PC-3 (cell line): ENCODE results near the gene DNAH2. TPM values are rescaled to one million over a fixed set of nuclear protein-coding genes. Genes with fewer than 3 reads are reported as not detected.
A peak's percentile ranks its signal among the peaks of the same experiment; 100 is the strongest.

Source experiments
- ATAC-seq: fragments of 200-7000 bp; cut with Tn5 transposase; 2 replicates; pipeline ENCODE4 v1.9.1; 2020; ENCODE audit warnings: mild to moderate bottlenecking, moderate library complexity
- BruUV-seq: library from RNA; stranded (reverse); fragments of 400-500 nt; replicated peaks from 2 replicates; lab custom pipeline; 2021; lab: Mats Ljungman, UMichigan
- CTCF ChIA-PET: fragments of 300-600 bp; sonication (Branson Sonifier 250); formaldehyde crosslinking; loops from one replicate; lab custom pipeline; 2022; ENCODE audit warnings: antibody characterized with exemption; lab: Charles Lee
- POLR2A ChIA-PET: fragments of 300-600 bp; sonication (Branson Sonifier 250); formaldehyde crosslinking; loops from one replicate; lab custom pipeline; 2022; ENCODE audit warnings: antibody characterized with exemption; ENCODE audit not compliant: unreplicated experiment; lab: Charles Lee
- DNase-seq: peaks from one replicate; pipeline ENCODE4 v3.0.0-alpha.2; 2015
- H2AFZ ChIP-seq: fragments of 300-600 bp; sonication (generic); 2 replicates; pipeline ENCODE4 v1.6.0; 2016; ENCODE audit warnings: antibody characterized with exemption, low read length
- H3F3A ChIP-seq: fragments of 300-600 bp; sonication (generic); one replicate; pipeline ENCODE4 v1.6.0; 2017; ENCODE audit warnings: antibody characterized with exemption, low read length, control low read depth, mild to moderate bottlenecking; ENCODE audit not compliant: unreplicated experiment
- H3K27ac ChIP-seq: fragments of 300-600 bp; sonication (generic); 2 replicates; pipeline ENCODE4 v1.5.1; 2016; ENCODE audit warnings: mild to moderate bottlenecking, low read length
- H3K27me3 ChIP-seq: fragments of 300-600 bp; sonication (generic); 2 replicates; pipeline ENCODE4 v1.6.1; 2016; ENCODE audit warnings: low read length, mixed read lengths
- H3K36me3 ChIP-seq: fragments of 300-600 bp; sonication (generic); 2 replicates; pipeline ENCODE4 v1.6.1; 2016; ENCODE audit warnings: low read depth, mixed run types, low read length, mixed read lengths
- H3K4me1 ChIP-seq: fragments of 300-600 bp; sonication (generic); 2 replicates; pipeline ENCODE4 v1.5.1; 2016; ENCODE audit warnings: low read length; ENCODE audit not compliant: insufficient read depth
- H3K4me2 ChIP-seq: fragments of 300-600 bp; sonication (generic); 2 replicates; pipeline ENCODE4 v1.6.0; 2016; ENCODE audit warnings: low read length
- H3K4me3 ChIP-seq: fragments of 300-600 bp; sonication (generic); 2 replicates; pipeline ENCODE4 v1.5.1; 2016; ENCODE audit warnings: mild to moderate bottlenecking, low read length, mixed read lengths
- H3K79me2 ChIP-seq: fragments of 300-600 bp; sonication (generic); 2 replicates; pipeline ENCODE4 v1.6.1; 2017; ENCODE audit warnings: low read length, mixed read lengths
- H3K9ac ChIP-seq: fragments of 300-600 bp; sonication (generic); 2 replicates; pipeline ENCODE4 v1.6.0; 2016; ENCODE audit warnings: mild to moderate bottlenecking, low read length
- H3K9me2 ChIP-seq: fragments of 300-600 bp; sonication (generic); replicated peaks from 2 replicates; pipeline ENCODE4 v1.6.1; 2016; ENCODE audit warnings: mixed run types, low read length, mixed read lengths
- H3K9me3 ChIP-seq: fragments of 300-600 bp; sonication (generic); 2 replicates; pipeline ENCODE4 v1.6.1; 2016; ENCODE audit warnings: low read length, mixed read lengths
- H4K20me1 ChIP-seq: fragments of 300-600 bp; sonication (generic); 2 replicates; pipeline ENCODE4 v1.6.1; 2016; ENCODE audit warnings: low read length, mixed read lengths
- EZH2 ChIP-seq: fragments of 300-600 bp; sonication (generic); IDR thresholded peaks from one replicate; pipeline ENCODE4 v1.6.1; 2017; ENCODE audit warnings: antibody characterized with exemption, mild to moderate bottlenecking, low read length; ENCODE audit not compliant: unreplicated experiment
- EZH2phosphoT487 ChIP-seq: fragments of 300-600 bp; sonication (generic); IDR thresholded peaks from 2 replicates; pipeline ENCODE4 v1.6.1; 2018; ENCODE audit warnings: mild to moderate bottlenecking, antibody characterized with exemption, low read length, borderline replicate concordance
- intact Hi-C: fragments of 100-400 bp; cut with micrococcal nuclease; formaldehyde crosslinking; loops from 2 replicates; pipeline ENCODE4 v1.9.0; 2023
- total RNA-seq: library from RNA; depleted of rRNA; stranded (reverse); fragments of >200 nt; gene quantifications from 2 replicates; pipeline ENCODE4 v1.2.3, GENCODE V29; 2014
- TF ChIP-seq, protein P1 (sequence below): fragments of 300-600 bp; sonication (generic); conservative IDR thresholded peaks from 2 replicates; pipeline ENCODE4 v1.5.1; 2017; ENCODE audit warnings: antibody characterized with exemption, low read depth, mild to moderate bottlenecking, low read length

Gene DNAH2
- total RNA-seq, 1 experiment from 2014 or later: 0.62 TPM

DNA sequence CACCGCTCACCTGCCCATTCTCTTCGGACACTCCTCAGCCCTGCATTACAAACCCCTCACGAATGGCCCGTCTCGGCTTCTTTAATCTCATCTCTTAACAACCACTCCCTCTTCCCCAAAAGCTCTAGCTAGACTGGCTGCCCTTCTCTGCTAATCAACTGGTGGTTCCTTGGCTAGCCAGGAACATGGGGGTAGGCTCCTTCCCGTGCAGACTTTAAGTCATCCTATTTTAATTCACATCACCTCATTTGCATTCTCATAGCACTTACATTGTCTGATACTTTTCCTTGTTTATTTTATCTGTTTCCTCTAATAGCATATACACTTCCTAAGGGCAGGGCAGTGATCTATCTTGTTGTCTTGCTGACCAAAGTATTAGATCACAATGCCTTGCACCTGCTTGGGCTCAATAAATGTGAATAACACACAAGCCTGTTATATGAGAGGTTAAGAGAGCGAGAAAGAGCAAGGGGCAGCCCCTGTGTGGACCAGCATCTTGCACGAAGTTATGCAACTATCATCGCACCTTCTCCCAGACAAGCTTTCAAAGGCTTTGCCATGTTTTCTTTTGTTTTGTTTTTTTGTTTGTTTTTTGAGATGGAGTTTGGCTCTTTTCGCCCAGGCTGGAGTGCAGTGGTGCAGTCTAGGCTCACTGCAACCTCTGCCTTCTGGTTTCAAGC is 40.0 kb upstream of the DNAH2 start:
- TF ChIP-seq EZH2phosphoT487: no peak
- TF ChIP-seq, protein P1, sequence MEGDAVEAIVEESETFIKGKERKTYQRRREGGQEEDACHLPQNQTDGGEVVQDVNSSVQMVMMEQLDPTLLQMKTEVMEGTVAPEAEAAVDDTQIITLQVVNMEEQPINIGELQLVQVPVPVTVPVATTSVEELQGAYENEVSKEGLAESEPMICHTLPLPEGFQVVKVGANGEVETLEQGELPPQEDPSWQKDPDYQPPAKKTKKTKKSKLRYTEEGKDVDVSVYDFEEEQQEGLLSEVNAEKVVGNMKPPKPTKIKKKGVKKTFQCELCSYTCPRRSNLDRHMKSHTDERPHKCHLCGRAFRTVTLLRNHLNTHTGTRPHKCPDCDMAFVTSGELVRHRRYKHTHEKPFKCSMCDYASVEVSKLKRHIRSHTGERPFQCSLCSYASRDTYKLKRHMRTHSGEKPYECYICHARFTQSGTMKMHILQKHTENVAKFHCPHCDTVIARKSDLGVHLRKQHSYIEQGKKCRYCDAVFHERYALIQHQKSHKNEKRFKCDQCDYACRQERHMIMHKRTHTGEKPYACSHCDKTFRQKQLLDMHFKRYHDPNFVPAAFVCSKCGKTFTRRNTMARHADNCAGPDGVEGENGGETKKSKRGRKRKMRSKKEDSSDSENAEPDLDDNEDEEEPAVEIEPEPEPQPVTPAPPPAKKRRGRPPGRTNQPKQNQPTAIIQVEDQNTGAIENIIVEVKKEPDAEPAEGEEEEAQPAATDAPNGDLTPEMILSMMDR: no peak
- TF ChIP-seq EZH2: no peak
- Histone ChIP-seq H3K36me3 (peaks cover 12% of the 10 kb centered on the region), H3K4me1 (no peaks in the 10 kb centered on the region), H3K27me3 (no peaks in the 10 kb centered on the region), H3K9me2 (no peaks in the 10 kb centered on the region), H3K4me3 (no peak overlapping the region), H3F3A (no peaks in the 10 kb centered on the region), H3K9me3 (no peaks in the 10 kb centered on the region), H3K27ac (no peak overlapping the region), H3K4me2 (no peak overlapping the region), H4K20me1 (no peaks in the 10 kb centered on the region), H3K9ac (no peak overlapping the region), H2AFZ (no peak overlapping the region), H3K79me2 (peaks cover 3% of the 10 kb centered on the region)
- intact Hi-C loops: no loop called here
- ChIA-PET POLR2A (no interaction called here), CTCF (no interaction called here)
- ATAC-seq: no peak
- BruUV-seq: no TSS peak
- DNase-seq: no peak

DNA sequence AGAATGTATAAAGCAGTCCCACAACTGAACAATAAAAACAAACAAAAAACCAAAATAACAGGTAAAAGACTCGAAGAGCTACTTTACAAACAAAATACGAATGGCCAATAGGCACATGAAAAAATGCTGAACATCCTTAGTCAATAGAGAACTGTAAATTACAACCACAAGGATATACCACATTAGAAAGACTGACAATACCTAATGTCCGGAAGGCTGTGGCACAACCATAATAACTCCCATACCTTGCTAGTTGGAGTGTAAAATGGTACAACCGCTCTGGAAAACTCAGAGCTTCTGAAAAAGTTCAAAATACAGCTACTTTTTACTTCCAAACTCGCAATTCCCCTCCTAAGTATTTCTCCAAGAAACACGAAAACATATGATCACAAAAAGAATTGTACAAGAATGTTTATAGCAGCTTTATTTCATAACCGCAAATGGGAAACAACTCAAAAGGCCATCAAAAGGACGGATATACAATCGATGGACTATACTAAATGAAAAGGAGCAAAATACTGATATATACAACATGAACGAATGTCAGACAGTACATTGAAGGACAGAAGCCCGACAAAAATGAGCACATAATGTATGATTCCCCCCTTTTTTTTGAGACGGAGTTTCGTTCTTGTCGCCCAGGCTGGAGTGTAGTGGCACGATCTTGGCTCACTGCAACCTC is 32.6 kb upstream of the DNAH2 start:
- CTCF ChIA-PET: no interaction called here

More for the DNA sequence above, 32.6 kb upstream of the DNAH2 start:
- peaks cover 7% of the 10 kb centered on the region; the same call in 1 of the 2 replicates for H4K20me1 ChIP-seq
- no peaks in the 10 kb centered on the region for H3K9me2 ChIP-seq
- BruUV-seq: no TSS peak
- H3K79me2 ChIP-seq: peaks cover 61% of the 10 kb centered on the region
- ATAC-seq: no peak
- DNase-seq: no peak
- TF ChIP-seq EZH2 (no peak), EZH2phosphoT487 (no peak)
- TF ChIP-seq, protein P1: no peak
- H3F3A ChIP-seq: no peaks in the 10 kb centered on the region
- no peak overlapping the region for H3K27ac ChIP-seq
- intact Hi-C loops: loop anchor here (5.0 kb wide), 3 partner anchors 53 to 248 kb away; partner anchors contain the start of genes CD68, FGF11, SHBG and TMEM102
- H3K4me2 ChIP-seq: peak overlapping the region; percentile 88
- H2AFZ ChIP-seq: no peak overlapping the region
- POLR2A ChIA-PET: interaction anchor here (0.9 kb wide), 1 partner anchor 101 kb away, joined by 3 read pairs; the partner anchor contains the start of gene MPDU1
- no peaks in the 10 kb centered on the region for H3K27me3 ChIP-seq
- H3K36me3 ChIP-seq: no peaks in the 10 kb centered on the region
- peak overlapping the region; percentile 85 for H3K4me3 ChIP-seq
- no peaks in the 10 kb centered on the region for H3K9me3 ChIP-seq
- H3K4me1 ChIP-seq: peaks cover 16% of the 10 kb centered on the region
- H3K9ac ChIP-seq: peak overlapping the region; percentile 88
